ENCODE measurements around the gene FUT3.
A peak's percentile ranks its signal among the peaks of the same experiment; 100 is the strongest.

The FUT3 gene

DNA sequence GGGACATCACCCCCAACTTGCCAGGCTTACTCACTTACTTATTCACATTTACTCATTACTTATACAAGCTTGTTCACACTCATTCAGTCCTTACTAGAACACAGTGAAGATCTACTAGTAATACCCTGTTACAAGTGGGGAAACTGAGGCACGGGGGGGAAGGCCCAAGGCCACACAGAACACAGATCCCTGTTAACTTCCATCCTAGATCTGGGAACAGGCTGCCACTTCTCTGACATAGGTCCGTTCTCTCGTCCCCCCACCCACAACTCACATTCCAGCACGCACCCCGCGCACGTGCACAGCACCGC, 47.9 kb downstream of the FUT3 start:
- TF ChIP-seq CTCF (IDR thresholded peaks at IDR 0.05; ENCODE audit: low read depth, low read length) = no peak
- Histone ChIP-seq H3K27ac (peak overlapping the region; percentile 68), H3K4me3 (ENCODE audit: low read depth, low read length) (peak overlapping the region; percentile 39), H3K36me3 (no peaks in the 10 kb centered on the region), H3K9me3 (ENCODE audit: severe bottlenecking) (no peaks in the 10 kb centered on the region), H3K27me3 (ENCODE audit: insufficient read depth, low read depth, severe bottlenecking) (no peaks in the 10 kb centered on the region)
- no peak for DNase-seq

- Histone ChIP-seq H3K9me3 (ENCODE audit: severe bottlenecking) (no peaks in the 10 kb centered on the region), H3K27ac (no peak overlapping the region), H3K4me3 (ENCODE audit: low read depth, low read length) (no peak overlapping the region), H3K27me3 (ENCODE audit: insufficient read depth, low read depth, severe bottlenecking) (no peaks in the 10 kb centered on the region), H3K36me3 (no peaks in the 10 kb centered on the region)
- TF ChIP-seq CTCF (IDR thresholded peaks at IDR 0.05; ENCODE audit: low read depth, low read length) = no peak
- DNase-seq = no peak
These were observed 49.2 kb downstream of the FUT3 start for GRCh38 chr19:5801796-5802619.

GRCh38 chr19:5800361-5801270, 50.6 kb downstream of the FUT3 start:
- DNase-seq = no peak
- Histone ChIP-seq H3K36me3 (no peaks in the 10 kb centered on the region), H3K9me3 (ENCODE audit: severe bottlenecking) (no peaks in the 10 kb centered on the region), H3K4me3 (ENCODE audit: low read depth, low read length) (no peak overlapping the region), H3K27ac (no peak overlapping the region), H3K27me3 (ENCODE audit: insufficient read depth, low read depth, severe bottlenecking) (no peaks in the 10 kb centered on the region)
- TF ChIP-seq CTCF (IDR thresholded peaks at IDR 0.05; ENCODE audit: low read depth, low read length) = no peak

- Histone ChIP-seq H3K27ac (peak overlapping the region; percentile 65), H3K36me3 (no peaks in the 10 kb centered on the region), H3K27me3 (ENCODE audit: insufficient read depth, low read depth, severe bottlenecking) (no peaks in the 10 kb centered on the region), H3K9me3 (ENCODE audit: severe bottlenecking) (no peaks in the 10 kb centered on the region), H3K4me3 (ENCODE audit: low read depth, low read length) (peak overlapping the region; percentile 7; the same call in 1 of the 2 replicates)
- DNase-seq = peak; percentile 81
- TF ChIP-seq CTCF (IDR thresholded peaks at IDR 0.05; ENCODE audit: low read depth, low read length) = no peak
These were observed 51.7 kb downstream of the FUT3 start for GRCh38 chr19:5799247-5800241.

GRCh38 chr19:5798244-5798643, 53.0 kb downstream of the FUT3 start:
- no peak for TF ChIP-seq CTCF (IDR thresholded peaks at IDR 0.05; ENCODE audit: low read depth, low read length)
- no peak for DNase-seq
- H3K36me3 ChIP-seq = no peaks in the 10 kb centered on the region
- H3K4me3 ChIP-seq (ENCODE audit: low read depth, low read length) = no peak overlapping the region
- no peaks in the 10 kb centered on the region for H3K27me3 ChIP-seq (ENCODE audit: insufficient read depth, low read depth, severe bottlenecking)
- no peaks in the 10 kb centered on the region for H3K9me3 ChIP-seq (ENCODE audit: severe bottlenecking)
- no peak overlapping the region for H3K27ac ChIP-seq
